HG03095 (cell line): ENCODE data around the gene F10.

ENCODE experiments used
- ATAC-seq: cut with Tn5 transposase; IDR thresholded peaks from one replicate; pipeline ENCODE4 v1.9.1; 2021; ENCODE audit warnings: moderate library complexity; ENCODE audit not compliant: unreplicated experiment

Gene F10

DNA sequence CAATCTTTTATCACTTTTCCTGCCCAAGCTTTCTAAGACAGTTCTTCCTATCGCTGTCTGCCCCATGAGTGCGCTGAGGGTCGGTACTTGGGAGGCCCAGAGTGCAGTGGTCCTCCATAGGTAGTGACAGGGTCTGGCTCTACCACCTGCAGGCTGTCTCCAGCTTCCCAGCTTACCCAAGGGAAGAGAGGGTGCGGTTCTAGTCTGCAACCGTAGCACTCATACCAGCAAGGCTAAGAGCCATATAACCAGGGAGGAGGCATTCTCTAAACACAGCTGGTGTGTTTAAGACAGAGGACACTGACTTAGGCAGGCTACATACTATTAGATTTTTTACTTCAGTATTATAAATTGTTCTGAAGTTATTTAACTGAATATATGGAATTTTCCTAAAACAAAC, 44.1 kb downstream of the F10 start:
- no peak for ATAC-seq

GRCh38 chr13:113167155-113167554, 44.6 kb downstream of the F10 start:
- no peak for ATAC-seq

DNA sequence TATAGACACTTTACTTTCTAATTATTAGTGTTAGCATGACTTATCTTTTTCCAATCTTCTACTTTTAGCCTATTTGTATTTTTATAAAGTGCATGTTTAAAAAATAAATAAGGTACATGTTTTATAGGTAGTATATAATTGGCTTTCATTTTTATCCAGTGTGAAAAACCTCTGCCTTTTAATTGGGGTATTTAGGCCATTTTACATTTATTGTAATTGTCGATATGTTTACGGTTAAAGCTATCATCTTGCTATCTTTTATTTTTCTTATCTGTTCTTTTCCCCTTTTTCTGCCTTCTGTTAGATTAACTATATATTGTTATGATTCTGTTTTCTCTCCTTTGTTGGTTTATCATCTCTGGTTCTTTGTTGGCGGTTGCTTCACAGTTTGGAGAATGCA, 45.0 kb downstream of the F10 start:
- no peak for ATAC-seq

DNA sequence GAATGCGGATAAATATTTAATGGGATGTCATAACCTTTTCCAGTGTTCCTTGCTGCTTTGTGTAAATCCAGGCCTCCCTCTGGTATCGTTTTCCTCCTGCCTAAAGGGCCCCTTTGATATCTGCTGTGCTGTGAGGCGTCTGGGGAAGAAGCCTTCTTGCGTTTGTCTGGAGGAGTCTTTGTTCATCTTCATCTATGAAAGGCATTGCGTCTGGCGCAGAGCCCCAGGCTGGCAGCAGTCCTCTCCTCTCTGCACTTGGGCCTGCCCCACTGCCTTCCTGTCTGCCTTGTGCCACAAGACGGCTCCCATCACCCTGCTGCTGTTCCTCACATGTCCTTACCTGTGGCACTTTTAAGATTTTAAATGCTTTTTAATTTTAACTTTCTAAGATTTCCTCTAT, 45.6 kb downstream of the F10 start:
- no peak for ATAC-seq

DNA sequence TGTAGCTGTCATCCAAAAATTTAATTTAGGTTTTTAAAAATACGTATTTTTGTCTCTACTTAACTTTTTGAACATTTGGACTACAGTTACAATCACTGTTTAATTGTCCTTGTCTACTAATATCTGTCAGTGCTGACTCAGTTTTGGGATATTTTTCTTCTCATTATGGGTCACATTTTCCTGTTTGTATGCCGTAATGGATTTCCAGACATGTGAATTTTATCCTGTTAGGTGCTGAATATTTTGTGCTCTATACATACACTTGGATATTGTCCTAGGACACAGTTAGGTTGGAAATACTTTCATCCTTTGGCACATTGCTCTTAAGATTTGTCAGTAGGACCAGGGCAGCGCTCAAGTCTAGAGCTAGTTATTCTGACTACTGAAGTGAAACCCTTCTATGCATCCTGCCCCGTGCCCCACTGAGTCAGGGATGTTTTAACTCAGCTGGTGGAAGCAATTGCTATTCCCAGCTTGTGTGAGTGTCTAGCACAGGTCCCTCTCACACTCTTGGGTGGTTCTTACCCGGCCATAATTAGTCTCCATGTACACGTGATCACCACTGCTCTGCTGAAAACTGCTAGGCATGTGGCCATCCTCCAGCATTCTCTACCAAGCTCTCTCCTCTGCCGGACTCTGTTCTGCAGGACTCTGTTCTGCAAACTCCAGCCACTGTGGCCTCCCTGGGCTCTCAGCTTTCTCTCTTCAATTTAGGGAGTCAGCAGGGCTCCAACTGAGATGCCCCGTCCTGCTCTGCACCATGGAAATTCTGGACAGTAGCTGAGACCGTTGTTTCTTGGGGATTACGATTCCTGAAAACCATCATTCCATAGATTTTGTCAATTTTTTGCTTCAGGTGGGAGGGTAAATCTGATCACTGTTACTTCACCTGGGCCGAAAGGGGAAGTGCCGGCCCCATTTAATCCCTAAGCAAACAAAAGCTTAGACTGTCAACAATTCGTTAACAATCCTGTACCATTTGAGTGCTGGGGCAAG, 47.0 kb downstream of the F10 start:
- no peak for ATAC-seq

DNA sequence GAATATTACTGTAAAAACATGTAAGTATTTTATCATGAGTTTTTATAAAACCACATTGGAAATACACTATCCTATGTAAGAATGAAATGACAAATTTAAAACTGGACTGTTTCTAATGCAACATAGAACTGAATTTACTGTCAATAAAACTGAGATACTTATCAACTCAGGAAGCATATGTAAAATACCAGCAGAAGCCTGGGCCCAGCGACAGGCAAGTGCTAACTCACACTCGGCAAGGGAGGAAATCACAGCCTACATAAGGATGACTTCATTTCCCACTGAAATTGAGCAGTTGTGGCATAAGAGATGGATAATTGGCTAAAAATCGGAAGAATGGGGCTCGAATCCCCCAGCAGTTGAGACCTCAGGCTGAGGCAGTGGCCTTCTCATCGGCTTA, 47.9 kb downstream of the F10 start:
- ATAC-seq = no peak

DNA sequence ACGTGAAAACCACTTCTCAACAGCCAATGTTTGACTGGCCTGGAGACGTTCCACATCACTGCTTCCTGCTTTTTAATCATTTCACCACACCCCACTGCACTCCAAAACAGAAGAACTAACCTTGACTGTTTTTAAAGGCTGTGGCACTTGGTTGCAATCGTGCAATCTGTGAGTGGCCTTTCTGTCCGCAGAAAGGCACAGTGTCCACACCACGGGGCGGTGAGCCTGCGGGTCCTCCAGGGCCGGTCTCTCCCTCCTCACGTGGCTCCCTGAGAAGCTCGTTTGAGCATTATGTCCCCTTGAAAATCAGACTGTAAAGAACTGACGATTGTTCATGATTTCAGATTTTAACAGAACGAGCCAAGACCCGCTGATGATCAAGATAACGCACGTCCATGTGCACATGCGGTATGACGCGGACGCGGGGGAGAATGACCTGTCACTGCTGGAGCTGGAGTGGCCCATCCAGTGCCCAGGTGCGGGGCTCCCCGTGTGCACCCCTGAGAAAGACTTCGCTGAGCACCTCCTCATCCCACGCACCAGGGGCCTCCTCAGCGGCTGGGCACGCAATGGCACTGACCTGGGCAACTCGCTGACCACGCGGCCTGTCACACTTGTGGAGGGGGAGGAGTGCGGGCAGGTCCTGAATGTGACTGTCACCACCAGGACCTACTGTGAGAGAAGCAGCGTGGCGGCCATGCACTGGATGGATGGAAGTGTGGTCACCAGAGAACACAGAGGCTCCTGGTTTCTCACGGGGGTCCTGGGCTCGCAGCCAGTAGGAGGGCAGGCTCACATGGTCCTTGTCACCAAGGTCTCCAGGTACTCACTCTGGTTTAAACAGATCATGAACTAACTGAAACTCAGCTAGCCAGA, 48.9 kb downstream of the F10 start:
- no peak for ATAC-seq

GRCh38 chr13:113172419-113172926, 49.9 kb downstream of the F10 start:
- no peak for ATAC-seq

DNA sequence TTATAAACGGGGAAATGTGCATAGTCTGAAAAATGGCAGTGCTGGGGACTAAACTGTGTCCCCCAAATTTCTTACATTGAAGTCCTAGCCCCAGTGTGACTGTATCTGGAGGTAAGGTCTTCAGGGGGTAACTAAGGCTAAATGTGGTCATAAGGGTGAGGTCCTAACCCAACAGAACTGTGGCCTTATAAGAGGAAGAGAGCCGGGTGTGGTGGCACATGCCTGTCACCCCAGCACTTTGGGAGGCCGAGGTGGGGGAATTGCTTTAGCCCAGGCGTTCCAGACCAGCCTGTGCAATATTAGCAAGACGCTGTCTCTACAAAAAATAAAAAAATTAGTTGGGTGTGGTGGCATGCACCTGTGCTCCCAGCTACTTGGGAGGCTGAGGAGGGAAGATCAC, 53.7 kb downstream of the F10 start:
- ATAC-seq = no peak

- ATAC-seq = no peak
Observed at GRCh38 chr13:113176822-113177221, 54.2 kb downstream of the F10 start.

- no peak for ATAC-seq
Observed at GRCh38 chr13:113178070-113178895, 55.7 kb downstream of the F10 start.

GRCh38 chr13:113178896-113179167, 56.2 kb downstream of the F10 start:
- no peak for ATAC-seq

GRCh38 chr13:113179374-113180230, 57.0 kb downstream of the F10 start:
- ATAC-seq = no peak

- no peak for ATAC-seq
Observed at GRCh38 chr13:113182046-113182445, 59.4 kb downstream of the F10 start.

GRCh38 chr13:113183450-113184129, 61.0 kb downstream of the F10 start:
- ATAC-seq = no peak

DNA sequence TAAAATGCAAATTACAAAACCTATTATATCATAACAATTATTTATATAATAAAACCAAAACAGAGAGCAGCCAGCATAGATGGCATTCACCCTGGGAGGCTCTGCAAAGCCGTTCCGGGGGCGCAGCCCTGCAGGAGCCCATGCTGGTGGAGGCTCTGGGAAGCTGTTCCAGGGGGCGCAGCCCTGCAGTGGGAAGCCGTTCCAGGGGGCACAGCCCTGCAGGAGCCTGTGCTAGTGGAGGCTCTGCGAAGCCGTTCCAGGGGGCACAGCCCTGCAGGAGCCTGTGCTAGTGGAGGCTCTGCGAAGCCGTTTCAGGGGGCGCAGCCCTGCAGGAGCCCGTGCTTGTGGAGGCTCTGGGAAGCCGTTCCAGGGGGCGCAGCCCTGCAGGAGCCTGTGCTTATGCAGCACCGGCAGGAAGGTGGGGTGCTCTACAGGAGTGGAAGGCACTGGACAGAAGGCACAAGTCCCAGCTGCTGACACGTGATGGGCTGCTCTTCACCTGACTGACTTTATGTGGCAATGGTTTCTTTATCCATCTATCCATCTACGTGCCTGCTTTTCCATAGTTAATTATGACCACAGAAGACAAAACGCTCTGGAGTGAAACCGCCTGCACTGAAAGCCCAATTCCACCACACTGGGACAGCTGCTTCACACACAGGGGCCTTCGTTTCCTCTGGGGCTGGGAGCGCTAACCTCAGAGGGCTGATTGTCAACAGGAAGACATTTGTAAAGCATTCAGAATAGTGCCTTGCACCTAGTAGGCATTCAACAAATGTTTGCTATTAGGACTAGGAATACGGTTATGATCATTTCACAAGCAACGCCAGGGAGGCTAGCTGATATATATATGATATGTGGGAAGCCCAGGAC, 62.2 kb downstream of the F10 start:
- no peak for ATAC-seq

- ATAC-seq = peak; percentile 66
Observed at GRCh38 chr13:113186061-113186900, 63.7 kb downstream of the F10 start.

GRCh38 chr13:113187263-113187669, 64.7 kb downstream of the F10 start:
- no peak for ATAC-seq
